GDM1 (cell line): ENCODE data around the gene NUP210.
"Not testable (repeated sequence)": the region's sequence is repeated elsewhere in the genome, so short reads cannot be mapped to it uniquely, and the experiment has no call there.

ENCODE experiments used
- DNase-seq: peaks from one replicate; lab custom pipeline; 2025; lab: John Stamatoyannopoulos, UW

Gene NUP210

DNA sequence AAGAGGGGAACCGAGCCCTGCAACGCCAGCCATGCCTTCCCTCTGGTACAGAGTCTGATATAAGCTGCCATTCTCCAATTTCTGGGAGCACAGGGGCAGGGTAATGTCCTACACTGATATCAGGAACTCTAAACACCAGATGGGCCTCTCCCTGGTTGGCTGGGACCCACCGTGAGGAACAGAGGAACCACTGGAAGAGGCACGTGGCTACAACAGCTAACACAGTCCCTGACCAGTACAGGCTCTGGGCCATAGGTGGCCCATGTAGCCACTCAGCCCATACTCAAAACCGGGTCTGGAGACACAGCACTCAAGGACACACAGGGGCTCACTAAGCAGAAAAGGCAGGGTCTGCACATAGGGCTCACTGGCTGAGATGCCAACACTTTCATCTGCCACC, 13.9 kb downstream of the NUP210 start:
- no peak for DNase-seq

DNA sequence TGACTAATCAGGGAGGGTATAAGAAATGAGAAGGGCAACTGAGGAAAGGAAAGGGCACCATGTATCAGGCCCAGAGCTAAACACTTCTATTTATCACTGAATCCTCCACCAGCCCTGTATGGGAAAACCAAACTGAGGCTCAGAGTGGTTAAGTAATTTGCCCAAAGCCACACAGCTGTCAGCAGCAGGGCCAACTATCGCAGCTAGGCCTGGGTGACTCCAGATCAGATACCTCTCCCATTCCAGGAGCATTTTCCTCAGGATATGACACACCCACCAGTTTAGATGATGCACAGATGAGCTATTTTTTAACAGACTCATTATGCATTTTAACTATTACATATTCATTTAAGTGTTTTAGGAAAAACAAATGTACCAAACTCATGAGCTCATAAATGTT, 14.5 kb downstream of the NUP210 start:
- DNase-seq, result no peak

DNA sequence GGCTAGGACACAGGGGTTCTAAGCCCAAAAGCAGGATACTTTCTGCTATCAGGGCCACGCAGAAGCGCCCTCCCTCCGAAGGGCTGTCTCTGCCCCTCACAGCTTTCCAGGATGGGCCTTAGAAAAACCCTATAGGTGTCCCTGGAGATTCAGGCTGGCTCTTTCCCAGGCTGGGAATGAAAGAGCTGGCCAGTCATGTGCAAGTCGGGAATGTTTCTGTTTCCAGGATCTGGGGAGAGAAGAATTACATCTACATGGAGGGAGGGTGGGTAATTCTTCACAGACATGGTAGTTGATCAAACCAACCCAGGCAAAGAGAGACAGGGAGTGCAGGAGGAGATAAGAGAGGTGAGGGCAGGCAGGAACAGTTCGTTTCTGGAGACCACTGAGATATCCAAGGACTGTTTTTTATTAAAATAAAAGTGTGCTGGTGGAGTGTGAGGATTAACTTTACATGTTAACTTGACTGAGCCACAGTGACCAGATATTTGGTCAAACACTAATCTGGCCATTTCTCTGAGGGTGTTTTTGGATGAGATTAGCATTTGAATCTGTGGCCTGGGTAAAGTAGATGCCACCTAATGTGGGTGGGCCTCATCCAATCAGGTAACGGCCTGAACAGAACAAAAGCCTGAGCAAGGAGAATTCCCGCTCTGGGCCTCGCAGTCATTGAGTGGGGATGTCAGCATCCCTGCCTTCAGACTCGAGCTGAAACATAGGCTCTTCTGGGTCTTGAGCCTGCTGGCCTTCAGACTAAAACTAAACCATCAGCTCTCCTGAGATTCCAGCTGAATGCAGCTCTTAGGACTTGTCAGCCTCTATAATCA, 15.3 kb downstream of the NUP210 start:
- no peak for DNase-seq

DNA sequence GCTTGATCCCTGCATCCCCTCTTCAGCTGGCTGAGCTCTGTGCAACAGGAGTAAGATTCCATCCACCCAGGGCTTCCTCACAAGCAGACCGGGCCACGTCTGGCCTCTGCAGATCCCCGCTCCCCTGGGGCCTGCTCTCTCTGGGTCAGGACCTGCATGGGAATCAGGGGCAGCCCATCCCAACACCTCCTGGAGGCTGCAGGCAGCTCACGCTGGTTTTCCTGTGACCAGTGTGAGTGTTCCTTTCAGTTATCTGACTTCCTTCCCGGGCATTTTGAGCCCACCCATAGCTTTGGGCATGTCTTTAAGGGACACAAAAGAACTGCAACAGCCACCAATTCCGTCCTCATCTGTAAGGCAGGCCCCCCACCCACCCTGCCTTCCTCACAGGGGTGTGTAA, 16.3 kb downstream of the NUP210 start:
- no peak for DNase-seq

GRCh38 chr3:13403213-13403819, 16.8 kb downstream of the NUP210 start:
- no peak for DNase-seq

GRCh38 chr3:13401149-13401548, 19.0 kb downstream of the NUP210 start:
- DNase-seq, result no peak

DNA sequence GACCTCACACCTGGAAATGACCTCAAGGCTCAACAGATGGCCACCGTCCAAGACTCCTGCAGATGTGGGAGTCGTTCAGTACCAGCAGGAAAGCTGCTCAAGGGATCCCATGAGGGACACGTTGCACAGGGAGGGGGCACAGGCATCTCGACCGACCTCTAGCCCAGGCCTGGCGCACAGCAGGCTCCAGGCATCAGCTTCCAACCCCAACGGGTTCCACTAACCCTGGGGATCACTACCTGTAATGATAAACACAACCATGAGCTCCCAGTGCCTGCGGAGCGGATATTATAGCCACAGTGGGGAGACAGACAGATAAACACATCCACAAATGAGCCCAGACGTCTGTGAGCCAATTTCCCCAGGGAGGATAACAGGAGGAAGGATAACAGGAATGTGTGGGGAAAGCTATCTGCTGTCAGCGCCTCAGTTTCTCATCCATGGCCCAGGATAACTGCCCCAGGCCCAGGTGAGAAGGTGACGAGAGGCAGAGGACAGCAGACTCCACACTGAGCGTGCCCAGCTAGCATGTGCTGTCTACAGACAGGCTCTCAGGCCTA, 19.9 kb downstream of the NUP210 start:
- no peak for DNase-seq

DNA sequence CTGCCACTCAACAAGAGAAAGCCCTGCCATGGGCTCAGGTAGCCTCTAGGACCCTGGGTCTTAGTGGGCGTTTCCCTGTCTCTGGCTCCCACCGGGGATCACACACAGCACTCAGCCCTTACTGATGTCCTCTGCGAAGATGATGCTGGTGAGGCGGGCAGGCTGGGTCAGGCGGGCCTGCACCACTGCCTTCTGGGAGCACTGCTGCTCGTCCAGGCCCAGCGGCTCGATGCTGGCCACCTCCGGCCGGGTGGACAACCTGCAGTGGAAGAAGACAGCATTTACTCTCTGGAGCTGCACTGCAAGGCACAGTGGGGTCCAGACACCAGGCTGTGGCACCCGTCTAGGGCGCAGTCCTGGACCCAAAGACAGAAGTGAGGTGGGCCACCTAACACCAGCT, 20.5 kb downstream of the NUP210 start:
- no peak for DNase-seq

DNA sequence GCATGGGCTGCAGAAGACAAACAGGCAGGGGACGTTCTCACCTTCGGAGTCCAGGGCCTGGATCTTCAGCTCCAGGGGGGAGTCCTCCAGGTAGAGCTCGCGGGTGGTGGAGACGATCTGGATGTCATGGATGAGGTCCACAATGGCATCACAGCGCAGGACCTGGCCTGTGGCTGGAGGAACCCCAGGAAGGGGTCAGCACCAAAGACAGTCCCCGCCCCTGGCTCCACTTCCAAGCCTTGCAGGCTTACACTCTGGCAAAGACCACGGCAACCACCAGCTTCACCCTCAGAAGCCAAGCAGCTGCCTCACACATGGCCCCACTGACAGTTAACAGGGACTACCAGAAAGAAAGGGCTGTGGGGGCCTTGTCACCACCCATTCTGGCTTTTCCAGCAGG, 22.8 kb downstream of the NUP210 start:
- no peak for DNase-seq

DNA sequence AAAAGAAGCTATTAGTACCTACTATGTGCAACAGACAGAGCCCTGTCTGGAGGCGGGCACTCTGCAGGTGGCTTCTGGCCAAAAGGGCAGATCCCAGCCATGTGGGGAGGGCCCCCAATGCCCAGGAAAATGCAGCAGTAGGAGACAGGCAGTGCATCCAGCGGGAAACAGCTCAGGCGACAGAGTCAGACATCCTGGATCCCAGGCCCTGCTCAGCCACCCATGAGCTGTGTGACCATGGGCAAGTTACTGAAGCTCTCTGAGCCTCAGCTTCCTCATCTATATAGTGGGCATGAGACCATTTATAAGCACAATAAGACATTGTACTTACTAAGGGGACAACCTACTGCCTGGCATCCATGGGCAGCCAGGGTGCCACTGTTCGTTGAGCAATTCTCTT, 25.8 kb downstream of the NUP210 start:
- no peak for DNase-seq

DNA sequence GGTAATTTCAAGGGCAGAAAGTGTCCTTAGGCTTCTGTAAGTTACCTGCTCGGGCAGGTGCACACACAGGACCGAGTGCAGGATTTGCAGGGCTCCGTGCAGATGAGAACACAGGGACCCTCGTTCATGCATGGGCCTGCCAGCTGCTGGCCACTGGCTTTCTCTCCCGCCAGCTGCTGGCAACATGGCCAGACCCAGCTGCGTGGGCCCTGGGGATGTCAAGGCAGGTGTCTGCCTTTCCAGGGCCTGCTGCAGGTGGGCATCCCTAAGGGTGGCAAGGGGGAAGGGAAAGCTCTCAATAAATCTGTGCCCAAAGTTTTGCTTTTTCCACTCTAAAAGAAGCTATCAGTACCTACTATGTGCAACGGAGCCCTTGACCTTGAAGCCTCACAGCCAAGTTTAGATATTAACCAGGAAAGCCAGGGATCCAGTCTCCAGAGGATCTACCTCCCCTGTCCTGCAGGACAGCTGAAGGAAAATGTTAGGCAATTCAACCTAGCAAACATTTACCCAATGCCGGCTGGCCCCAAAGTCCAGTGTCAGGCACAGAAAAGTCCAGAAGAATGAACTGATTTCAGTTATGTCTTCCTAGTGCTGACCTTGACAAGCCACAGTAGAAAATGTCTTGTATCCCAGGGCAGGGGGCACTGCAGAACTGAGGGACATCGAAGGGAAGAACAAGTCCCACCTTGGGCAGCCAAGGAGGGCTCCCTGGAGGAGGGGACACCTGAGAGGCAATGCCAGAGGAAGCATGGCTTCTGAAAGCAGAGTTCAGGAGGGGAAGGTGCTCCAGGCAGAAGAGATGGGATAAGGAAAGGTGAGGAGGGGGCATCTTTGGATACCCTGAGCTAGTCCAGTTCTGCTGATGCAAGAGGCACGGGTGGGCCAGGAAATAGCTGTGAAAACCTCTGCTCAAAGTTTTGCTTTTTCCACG, 26.4 kb downstream of the NUP210 start:
- DNase-seq, result no peak

DNA sequence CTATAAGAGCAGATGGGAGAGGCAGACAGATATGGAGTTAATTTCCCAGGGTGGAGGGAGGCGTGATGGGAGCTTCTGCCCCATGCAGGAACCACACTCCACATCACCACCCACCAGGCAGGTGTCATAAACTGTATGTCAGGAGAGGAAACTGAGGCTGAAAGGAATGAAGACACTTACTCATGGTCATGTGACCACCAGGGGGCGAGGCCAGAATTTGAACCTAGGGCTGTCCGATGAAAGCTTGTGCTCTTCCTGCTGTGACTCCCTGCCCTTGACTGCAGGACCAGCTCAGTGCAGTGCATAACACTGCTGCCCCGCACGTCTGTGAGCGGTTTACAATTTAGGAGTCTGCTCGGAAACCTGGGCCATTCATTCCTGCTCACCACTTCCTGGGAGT, 28.8 kb downstream of the NUP210 start:
- no peak for DNase-seq

- DNase-seq, result no peak
Measured at GRCh38 chr3:13389378-13389777, 30.7 kb downstream of the NUP210 start.

- no peak for DNase-seq
Measured at GRCh38 chr3:13388816-13389215, 31.3 kb downstream of the NUP210 start.

- no peak for DNase-seq
Measured at GRCh38 chr3:13385373-13385965, 34.7 kb downstream of the NUP210 start.

DNA sequence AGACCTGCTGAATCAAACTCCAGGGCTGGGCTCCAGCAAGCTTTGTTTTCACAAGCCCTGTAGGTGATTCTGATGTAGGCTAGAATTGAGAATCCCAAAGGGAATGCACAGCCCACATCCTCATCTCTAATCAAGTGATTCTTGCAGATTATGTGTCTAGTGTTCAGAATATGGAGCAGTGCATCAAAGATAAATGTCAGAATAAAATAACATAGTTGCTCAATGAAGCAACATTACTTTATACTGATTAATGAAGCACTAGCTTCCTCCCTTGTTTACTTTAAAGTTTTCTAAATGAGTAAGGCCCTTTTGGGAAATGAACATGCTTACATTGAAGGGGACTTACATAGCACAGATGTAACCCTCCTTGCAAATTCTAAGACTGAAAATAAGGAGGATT, 39.2 kb downstream of the NUP210 start:
- no peak for DNase-seq

- no peak for DNase-seq
Measured at GRCh38 chr3:13379201-13379830, 40.8 kb downstream of the NUP210 start.

- DNase-seq, result no peak
Measured at GRCh38 chr3:13378155-13378554, 42.0 kb downstream of the NUP210 start.

DNA sequence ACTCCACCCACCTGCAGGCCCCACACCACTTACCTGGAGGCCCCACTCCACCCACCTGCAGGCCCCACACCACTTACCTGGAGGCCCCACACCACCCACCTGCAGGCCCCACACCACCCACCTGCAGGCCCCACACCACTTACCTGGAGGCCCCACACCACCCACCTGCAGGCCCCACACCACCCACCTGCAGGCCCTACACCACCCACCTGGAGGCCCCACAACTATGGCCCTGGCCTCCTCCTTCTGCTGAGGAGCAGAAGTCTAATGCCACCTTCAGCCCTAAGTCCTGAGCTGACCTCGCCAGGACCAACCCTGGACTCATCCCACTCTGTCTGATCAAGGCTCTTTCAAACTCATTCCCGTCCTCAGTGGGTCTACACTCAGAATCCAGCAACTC, 42.4 kb downstream of the NUP210 start:
- not testable (repeated sequence) for DNase-seq

DNA sequence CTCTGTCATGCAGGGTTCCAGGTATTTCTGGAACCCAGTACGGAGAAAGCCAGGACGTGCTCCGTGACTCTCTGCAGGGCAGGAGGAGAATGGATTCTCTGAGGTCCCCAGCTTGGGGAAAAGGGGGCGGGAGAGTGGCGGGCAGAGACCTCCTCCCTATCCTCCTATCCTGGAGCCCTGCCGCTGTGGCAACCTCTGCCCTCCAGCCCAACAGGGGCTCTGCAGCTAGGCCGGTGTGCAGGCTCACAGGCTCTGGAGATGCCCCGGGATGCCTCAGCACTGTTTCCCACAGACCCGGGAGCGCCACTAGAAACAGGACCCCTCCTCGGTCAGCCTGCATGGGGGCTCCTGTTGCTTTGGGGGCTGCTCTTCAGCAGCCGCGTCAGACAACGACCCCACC, 43.1 kb downstream of the NUP210 start:
- no peak for DNase-seq

GRCh38 chr3:13376091-13376490, 44.0 kb downstream of the NUP210 start:
- no peak for DNase-seq

- DNase-seq, result no peak
Measured at GRCh38 chr3:13375464-13375863, 44.7 kb downstream of the NUP210 start.
